ENCODE data around the gene OR8B8. TPM values are rescaled to one million over a fixed set of nuclear protein-coding genes. Genes with fewer than 3 reads are reported as not detected.

Gene OR8B8
- total RNA-seq, 3 donors from 2014 or later = not detected

- no peak for TF ChIP-seq CTCF (IDR thresholded peaks at IDR 0.05)
- intact Hi-C loops (cut with DNase I, micrococcal nuclease) = no loop called here
- Histone ChIP-seq H3K4me3 (no peak overlapping the region), H3K36me3 (ENCODE audit: low read depth) (no peaks in the 10 kb centered on the region), H3K4me1 (ENCODE audit: low read depth) (no peaks in the 10 kb centered on the region), H3K9me3 (no peaks in the 10 kb centered on the region)
- ATAC-seq (no peak), DNase-seq (no peak)
Observed at GRCh38 chr11:124394408-124394807, 51.1 kb downstream of the OR8B8 start.

Other genes with a start within 250 kb of the OR8B8 start
- not detected for gene OR8G1, start 204.6 kb downstream of the OR8B8 start, total RNA-seq
- not detected for gene OR8G5, start 189.3 kb downstream of the OR8B8 start, total RNA-seq
- under 1 TPM in 1 of 3 donors, not detected in 2; 0.29 TPM for gene OR8D1, start 131.7 kb downstream of the OR8B8 start, total RNA-seq
- not detected for gene OR8D2, start 125.5 kb downstream of the OR8B8 start, total RNA-seq
- gene OR8B2, start 61.2 kb downstream of the OR8B8 start, total RNA-seq = not detected
- gene OR8B3, start 46.7 kb downstream of the OR8B8 start, total RNA-seq = not detected
- gene OR8B4, start 20.8 kb downstream of the OR8B8 start, total RNA-seq = not detected
- gene OR8B12, start 98.0 kb upstream of the OR8B8 start, total RNA-seq = not detected
- gene OR8A1, start 124.3 kb upstream of the OR8B8 start, total RNA-seq = not detected
- not detected for gene PANX3, start 165.7 kb upstream of the OR8B8 start, total RNA-seq
- 10 to 100 TPM; 26.6 to 45.8 (median 41.8) TPM for gene TBRG1, start 177.2 kb upstream of the OR8B8 start, total RNA-seq
- 100 to 1,000 TPM in 2 of 3 donors, 10 to 100 TPM in 1; 81.7 to 232 (median 147) TPM for gene SIAE, start 228.0 kb upstream of the OR8B8 start, total RNA-seq
- 1 to 10 TPM; 4.6 to 6.9 (median 5.8) TPM for gene SPA17, start 228.2 kb upstream of the OR8B8 start, total RNA-seq